ENCODE measurements around the gene NEDD4L. TPM values are rescaled to one million over a fixed set of nuclear protein-coding genes. Genes with fewer than 3 reads are reported as not detected.

The NEDD4L gene
- total RNA-seq, 5 donors from 2014 or later (not counting 1 experiment from before 2014, with no cell fraction given), result 4.4 to 10.7 (median 6.7) TPM

DNA sequence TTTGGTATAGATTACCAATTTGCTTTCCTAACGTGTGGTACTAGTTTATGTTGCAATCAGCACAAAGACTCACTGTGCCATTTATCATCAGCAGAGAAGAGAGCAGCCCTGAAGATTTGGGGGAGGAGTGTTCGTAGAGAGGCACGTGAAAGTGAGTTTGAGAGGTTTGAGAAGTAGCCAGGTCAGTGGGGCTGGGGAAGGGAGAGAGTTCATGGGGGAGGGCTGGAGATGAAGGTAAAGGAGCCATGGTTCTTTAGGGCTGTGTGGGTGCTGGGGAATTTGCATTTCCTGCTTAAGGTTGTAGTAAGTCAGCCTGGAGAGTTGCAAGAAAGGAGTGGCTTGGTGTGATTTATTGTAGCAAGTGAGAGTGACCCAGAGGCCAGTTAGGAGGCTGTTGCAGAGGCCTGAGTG lies 172.1 kb downstream of the NEDD4L start:
- no peak overlapping the region for H3K27ac Mint-ChIP-seq
- CTCF ChIA-PET, result no interaction called here
- no peak overlapping the region for H3K4me3 ChIP-seq (ENCODE audit: control insufficient read depth in 1 of 2, extremely low read depth in 1 of 2, low read length in 1 of 2)
- no peaks in the 10 kb centered on the region for H3K36me3 Mint-ChIP-seq
- H3K27ac ChIP-seq (ENCODE audit: low read length), result no peak overlapping the region
- H3K36me3 ChIP-seq (ENCODE audit: control insufficient read depth in 2 of 2, extremely low read depth in 1 of 2, insufficient read depth in 1 of 2, low read length in 1 of 2), result no peaks in the 10 kb centered on the region
- 85% methylated on average over 3 of the region's 3 CpGs for WGBS (ENCODE audit: insufficient coverage)
- POLR2A ChIA-PET, result no interaction called here
- DNase-seq (no peak), ATAC-seq (replicated peaks in 1 of 4) (no peak)
- peaks cover 0 to 14% of the 10 kb centered on the region in 2 donors for H3K27me3 Mint-ChIP-seq
- H3K4me3 Mint-ChIP-seq, result no peak overlapping the region
- peaks cover 2% of the 10 kb centered on the region in 2 experiments for H3K27me3 ChIP-seq (replicated peaks in 1 of 2; ENCODE audit: control insufficient read depth in 2 of 2, extremely low read depth in 1 of 2, insufficient read depth in 2 of 2, low read length in 1 of 2)
- peaks cover 13 to 27% (median 18%) of the 10 kb centered on the region in 3 donors for H3K4me1 Mint-ChIP-seq
- no peaks in the 10 kb centered on the region for H3K9me3 Mint-ChIP-seq
- peaks cover 3 to 4% of the 10 kb centered on the region in 2 experiments for H3K4me1 ChIP-seq (ENCODE audit: control insufficient read depth in 1 of 2, extremely low read depth in 1 of 2, insufficient read depth in 2 of 2, low read length in 2 of 2)
- no peaks in the 10 kb centered on the region for H3K9me3 ChIP-seq

DNA sequence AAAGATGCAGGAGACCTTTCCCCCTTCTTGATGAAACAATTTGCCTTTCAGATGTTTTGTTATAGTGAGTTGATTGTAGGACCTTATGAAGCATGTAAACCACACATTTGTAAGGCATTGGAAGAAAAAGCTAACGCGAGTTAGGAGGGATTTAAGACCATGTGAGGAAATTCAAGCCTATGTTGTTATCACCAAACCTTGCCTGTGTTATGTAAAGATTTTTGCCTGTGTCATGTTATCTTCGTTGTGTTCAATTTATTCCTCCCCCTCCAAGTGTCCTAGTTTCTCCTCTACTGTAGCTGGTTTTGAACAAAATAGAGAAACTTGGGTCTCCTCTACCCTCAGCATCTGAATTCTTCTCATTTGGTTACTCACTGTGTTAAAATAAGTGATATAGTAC lies 173.0 kb downstream of the NEDD4L start:
- ChIA-PET CTCF (no interaction called here), POLR2A (no interaction called here)
- DNase-seq, result no peak
- peaks cover 2% of the 10 kb centered on the region in 2 experiments for H3K27me3 ChIP-seq (replicated peaks in 1 of 2; ENCODE audit: control insufficient read depth in 2 of 2, extremely low read depth in 1 of 2, insufficient read depth in 2 of 2, low read length in 1 of 2)
- H3K27ac ChIP-seq (ENCODE audit: low read length), result no peak overlapping the region
- H3K4me3 Mint-ChIP-seq, result no peak overlapping the region
- no CpG with 5 or more reads among the region's 3 CpGs for WGBS (ENCODE audit: insufficient coverage)
- H3K9me3 ChIP-seq, result no peaks in the 10 kb centered on the region
- no peaks in the 10 kb centered on the region for H3K9me3 Mint-ChIP-seq
- peaks cover 13 to 27% (median 18%) of the 10 kb centered on the region in 3 donors for H3K4me1 Mint-ChIP-seq
- no peak overlapping the region for H3K27ac Mint-ChIP-seq
- H3K36me3 ChIP-seq (ENCODE audit: control insufficient read depth in 2 of 2, extremely low read depth in 1 of 2, insufficient read depth in 1 of 2, low read length in 1 of 2), result no peaks in the 10 kb centered on the region
- peaks cover 0 to 13% of the 10 kb centered on the region in 2 donors for H3K27me3 Mint-ChIP-seq
- ATAC-seq (replicated peaks in 1 of 4), result no peak
- H3K4me3 ChIP-seq (ENCODE audit: control insufficient read depth in 1 of 2, extremely low read depth in 1 of 2, low read length in 1 of 2), result no peak overlapping the region
- peaks cover 3 to 4% of the 10 kb centered on the region in 2 experiments for H3K4me1 ChIP-seq (ENCODE audit: control insufficient read depth in 1 of 2, extremely low read depth in 1 of 2, insufficient read depth in 2 of 2, low read length in 2 of 2)
- H3K36me3 Mint-ChIP-seq, result no peaks in the 10 kb centered on the region

DNA sequence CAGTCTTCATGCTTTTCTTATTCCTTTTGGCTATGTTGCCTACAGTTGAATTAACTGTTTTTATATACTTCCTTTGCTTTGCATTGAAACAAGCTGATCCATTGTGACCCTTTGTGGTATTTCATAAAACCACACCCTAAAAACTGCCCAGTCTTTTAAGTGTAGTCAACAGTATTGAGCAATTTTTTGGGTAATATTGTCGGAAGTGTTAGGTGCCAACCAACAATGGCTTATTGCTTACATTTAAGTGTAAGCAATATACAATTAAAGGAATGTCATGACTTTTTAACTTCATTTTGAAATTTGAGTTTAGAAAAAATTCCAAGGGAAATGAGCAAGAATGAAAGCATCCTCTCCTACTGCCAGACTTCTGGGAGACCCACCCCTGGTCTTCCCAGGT lies 174.1 kb downstream of the NEDD4L start:
- H3K27ac Mint-ChIP-seq, result no peak overlapping the region

DNA sequence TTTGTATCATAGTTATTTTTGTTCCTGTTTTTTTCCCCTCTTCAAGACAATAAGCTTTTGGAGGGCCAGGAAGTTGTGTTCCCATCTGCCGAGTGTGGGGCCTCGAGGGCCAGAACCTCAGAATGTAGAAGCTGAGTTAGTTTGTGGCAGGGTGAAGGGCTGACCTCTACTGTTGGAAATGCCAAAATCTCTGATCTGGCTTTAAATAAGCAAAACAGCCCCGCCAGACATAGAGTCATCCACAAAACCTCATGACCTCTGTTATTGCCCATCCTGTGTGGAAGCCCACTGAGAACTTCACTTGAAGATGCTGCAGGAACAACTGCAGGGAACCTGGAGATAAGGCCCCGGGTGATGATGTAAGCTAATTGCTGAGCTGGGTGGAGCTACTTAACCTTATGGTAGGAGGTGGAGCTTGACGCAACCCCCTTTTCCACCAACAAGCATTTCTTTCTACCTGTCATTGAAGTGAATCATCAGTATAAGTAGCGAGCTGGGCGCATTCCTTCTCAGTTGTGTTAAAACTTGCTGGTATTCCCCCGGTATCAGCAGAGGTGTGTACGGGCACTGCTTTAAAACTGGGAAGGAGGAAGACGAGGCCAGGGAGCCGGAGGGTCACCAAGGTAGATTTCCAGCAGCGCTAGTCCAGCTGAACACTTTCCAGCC lies 177.2 kb downstream of the NEDD4L start:
- Histone ChIP-seq H3K27me3 (replicated peaks in 1 of 2; ENCODE audit: control insufficient read depth in 2 of 2, extremely low read depth in 1 of 2, insufficient read depth in 2 of 2, low read length in 1 of 2) (peaks cover 2 to 7% of the 10 kb centered on the region in 2 experiments), H3K27ac (ENCODE audit: low read length) (no peak overlapping the region), H3K4me3 (ENCODE audit: control insufficient read depth in 1 of 2, extremely low read depth in 1 of 2, low read length in 1 of 2) (no peak overlapping the region), H3K36me3 (ENCODE audit: control insufficient read depth in 2 of 2, extremely low read depth in 1 of 2, insufficient read depth in 1 of 2, low read length in 1 of 2) (no peaks in the 10 kb centered on the region), H3K9me3 (no peaks in the 10 kb centered on the region), H3K4me1 (ENCODE audit: control insufficient read depth in 1 of 2, extremely low read depth in 1 of 2, insufficient read depth in 2 of 2, low read length in 2 of 2) (no peaks in the 10 kb centered on the region)
- Mint-ChIP-seq H3K36me3 (no peaks in the 10 kb centered on the region), H3K27me3 (peaks cover 0 to 13% of the 10 kb centered on the region in 2 donors), H3K27ac (no peak overlapping the region), H3K4me3 (no peak overlapping the region), H3K9me3 (no peaks in the 10 kb centered on the region), H3K4me1 (peaks cover 0 to 3% (median 2%) of the 10 kb centered on the region in 3 donors)
- ChIA-PET CTCF (no interaction called here), POLR2A (no interaction called here)
- DNase-seq (no peak), ATAC-seq (replicated peaks in 1 of 4) (no peak)
- WGBS (ENCODE audit: insufficient coverage), result 85% methylated on average over 4 of the region's 12 CpGs

More for the DNA sequence above, 174.1 kb downstream of the NEDD4L start:
- Mint-ChIP-seq H3K9me3 (no peaks in the 10 kb centered on the region), H3K27me3 (peaks cover 0 to 11% of the 10 kb centered on the region in 2 donors), H3K4me1 (peaks cover 13 to 24% (median 16%) of the 10 kb centered on the region in 3 donors), H3K36me3 (no peaks in the 10 kb centered on the region), H3K4me3 (no peak overlapping the region)
- ATAC-seq (replicated peaks in 1 of 4) (no peak), DNase-seq (no peak)
- Histone ChIP-seq H3K27me3 (replicated peaks in 1 of 2; ENCODE audit: control insufficient read depth in 2 of 2, extremely low read depth in 1 of 2, insufficient read depth in 2 of 2, low read length in 1 of 2) (peaks cover 2% of the 10 kb centered on the region in 2 experiments), H3K4me3 (ENCODE audit: control insufficient read depth in 1 of 2, extremely low read depth in 1 of 2, low read length in 1 of 2) (no peak overlapping the region), H3K36me3 (ENCODE audit: control insufficient read depth in 2 of 2, extremely low read depth in 1 of 2, insufficient read depth in 1 of 2, low read length in 1 of 2) (no peaks in the 10 kb centered on the region), H3K4me1 (ENCODE audit: control insufficient read depth in 1 of 2, extremely low read depth in 1 of 2, insufficient read depth in 2 of 2, low read length in 2 of 2) (peaks cover 3 to 4% of the 10 kb centered on the region in 2 experiments), H3K27ac (ENCODE audit: low read length) (no peak overlapping the region), H3K9me3 (no peaks in the 10 kb centered on the region)
- ChIA-PET CTCF (no interaction called here), POLR2A (no interaction called here)
- WGBS (ENCODE audit: insufficient coverage), result no CpG with 5 or more reads among the region's 1 CpG

DNA sequence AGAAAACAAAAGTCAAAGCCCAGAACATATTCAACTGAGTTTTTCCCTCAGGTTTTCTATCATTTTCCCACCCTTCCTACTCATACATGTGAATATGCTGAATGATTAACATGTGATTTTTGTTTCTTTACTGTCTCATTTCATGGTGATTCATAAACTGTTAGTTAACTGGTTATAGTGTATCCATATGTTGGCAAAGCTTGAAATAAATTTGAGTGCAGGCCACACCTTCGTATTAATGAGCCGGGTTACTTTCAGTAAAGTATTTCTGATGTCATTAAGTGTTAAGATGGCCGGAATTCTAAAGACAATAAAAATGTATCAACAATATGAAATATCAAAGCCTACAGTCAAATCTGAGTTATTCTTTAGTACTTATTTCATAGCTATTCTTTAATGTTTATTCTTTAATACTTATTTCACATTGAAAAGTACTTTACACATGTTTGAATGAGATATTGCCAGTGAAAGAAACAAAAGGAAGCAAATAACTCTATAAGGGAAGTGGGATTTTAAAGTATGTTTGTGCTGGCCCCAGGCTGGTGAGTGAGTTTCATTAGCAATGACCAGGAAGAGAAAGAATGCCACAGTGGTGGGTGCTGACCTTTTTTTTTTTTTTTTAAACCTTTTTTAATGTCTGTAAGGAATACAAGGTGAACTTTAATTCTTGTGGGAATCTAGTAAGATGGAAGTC lies 178.6 kb downstream of the NEDD4L start:
- POLR2A ChIA-PET, result interaction anchor here in 1 of 2 donors (0.5 kb wide), 1 partner anchor 806 kb away, joined by 4 read pairs; no protein-coding TSS in a partner anchor
- peaks cover 0 to 8% of the 10 kb centered on the region in 2 donors for H3K27me3 Mint-ChIP-seq
- Histone ChIP-seq H3K36me3 (ENCODE audit: control insufficient read depth in 2 of 2, extremely low read depth in 1 of 2, insufficient read depth in 1 of 2, low read length in 1 of 2) (no peaks in the 10 kb centered on the region), H3K27me3 (replicated peaks in 1 of 2; ENCODE audit: control insufficient read depth in 2 of 2, extremely low read depth in 1 of 2, insufficient read depth in 2 of 2, low read length in 1 of 2) (peaks cover 2 to 4% of the 10 kb centered on the region in 2 experiments), H3K9me3 (no peaks in the 10 kb centered on the region), H3K27ac (ENCODE audit: low read length) (no peak overlapping the region), H3K4me3 (ENCODE audit: control insufficient read depth in 1 of 2, extremely low read depth in 1 of 2, low read length in 1 of 2) (no peak overlapping the region), H3K4me1 (ENCODE audit: control insufficient read depth in 1 of 2, extremely low read depth in 1 of 2, insufficient read depth in 2 of 2, low read length in 2 of 2) (no peaks in the 10 kb centered on the region)
- WGBS (ENCODE audit: insufficient coverage), result no CpG with 5 or more reads among the region's 3 CpGs
- DNase-seq (no peak), ATAC-seq (replicated peaks in 1 of 4) (no peak)
- no peaks in the 10 kb centered on the region for H3K36me3 Mint-ChIP-seq
- CTCF ChIA-PET, result no interaction called here
- no peaks in the 10 kb centered on the region for H3K9me3 Mint-ChIP-seq
- H3K27ac Mint-ChIP-seq, result no peak overlapping the region
- no peak overlapping the region for H3K4me3 Mint-ChIP-seq
- peaks cover 0 to 2% (median 0%) of the 10 kb centered on the region in 3 donors for H3K4me1 Mint-ChIP-seq

DNA sequence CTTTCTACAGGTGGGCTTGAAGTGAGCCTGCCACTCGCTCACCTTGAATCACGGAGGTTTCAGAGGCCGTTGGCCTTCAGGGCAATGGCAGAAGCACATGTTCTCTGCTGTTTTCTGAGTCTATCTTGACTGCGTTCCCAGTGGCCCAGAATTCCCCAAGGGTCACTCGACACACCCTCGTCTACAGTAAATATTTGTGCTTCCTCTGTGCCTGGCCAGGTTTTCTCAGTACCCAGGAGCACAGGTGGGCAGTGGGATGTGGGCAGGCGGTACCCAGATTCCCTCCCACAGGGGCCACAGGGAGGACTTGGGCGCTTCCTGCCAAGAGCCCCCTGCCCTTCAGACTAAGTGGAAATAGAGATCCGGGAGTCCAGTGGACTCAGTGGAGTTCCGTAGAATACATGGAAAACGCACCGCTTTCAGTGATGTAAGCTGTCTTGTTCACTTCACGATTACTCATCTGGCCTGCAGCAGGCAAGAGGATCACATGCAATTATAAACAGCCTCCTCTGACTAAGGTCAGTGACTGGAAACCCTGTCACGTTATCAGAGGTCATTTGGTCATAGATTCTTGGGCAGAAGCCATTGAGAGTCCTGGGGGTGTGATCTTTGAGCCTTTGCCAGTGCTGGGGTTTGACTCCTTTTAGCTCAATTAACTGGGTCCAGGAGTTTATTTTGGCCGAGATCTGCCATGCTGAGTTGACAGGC lies 179.8 kb downstream of the NEDD4L start:
- POLR2A ChIA-PET, result interaction anchor here in 1 of 2 donors (0.5 kb wide), 1 partner anchor 69 kb away, joined by 3 read pairs; no protein-coding TSS in a partner anchor
- H3K27ac ChIP-seq (ENCODE audit: low read length), result no peak overlapping the region
- ATAC-seq (replicated peaks in 1 of 4), result no peak
- Mint-ChIP-seq H3K4me1 (peaks cover 0 to 2% (median 0%) of the 10 kb centered on the region in 3 donors), H3K4me3 (no peak overlapping the region), H3K9me3 (no peaks in the 10 kb centered on the region), H3K27me3 (peaks cover 0 to 5% of the 10 kb centered on the region in 2 donors), H3K36me3 (no peaks in the 10 kb centered on the region), H3K27ac (no peak overlapping the region)
- DNase-seq, result no peak
- CTCF ChIA-PET, result interaction anchor here (0.7 to 0.8 kb wide), 2 partner anchors 43 to 861 kb away, joined by 3 read pairs; no protein-coding TSS in a partner anchor
- 89% methylated on average over 11 of the region's 15 CpGs for WGBS (ENCODE audit: insufficient coverage)
- H3K4me1 ChIP-seq (ENCODE audit: control insufficient read depth in 1 of 2, extremely low read depth in 1 of 2, insufficient read depth in 2 of 2, low read length in 2 of 2), result no peaks in the 10 kb centered on the region
- peaks cover 0 to 8% of the 10 kb centered on the region in 2 experiments for H3K27me3 ChIP-seq (replicated peaks in 1 of 2; ENCODE audit: control insufficient read depth in 2 of 2, extremely low read depth in 1 of 2, insufficient read depth in 2 of 2, low read length in 1 of 2)
- no peaks in the 10 kb centered on the region for H3K9me3 ChIP-seq
- no peak overlapping the region for H3K4me3 ChIP-seq (ENCODE audit: control insufficient read depth in 1 of 2, extremely low read depth in 1 of 2, low read length in 1 of 2)
- H3K36me3 ChIP-seq (ENCODE audit: control insufficient read depth in 2 of 2, extremely low read depth in 1 of 2, insufficient read depth in 1 of 2, low read length in 1 of 2), result no peaks in the 10 kb centered on the region

All from T-cell (primary cell).